SU-DHL-6 (cell line): ENCODE results near the gene PRRG2.

Experiments used
- H2AFZ ChIP-seq: fragments of 200-600 bp; sonication (generic); 2 replicates; pipeline ENCODE4 v1.6.1; 2014; ENCODE audit warnings: low read depth, mild to moderate bottlenecking, moderate library complexity, mixed read lengths, antibody characterized with exemption, low read length; ENCODE audit not compliant: severe bottlenecking
- H3F3A ChIP-seq: fragments of 200-600 bp; shearing (Covaris generic); 2 replicates; pipeline ENCODE4 v1.6.0; 2016; ENCODE audit warnings: antibody characterized with exemption, mild to moderate bottlenecking; ENCODE audit not compliant: insufficient read depth
- H3K27ac ChIP-seq: fragments of 200-600 bp; sonication (generic); 2 replicates; pipeline ENCODE4 v1.5.1; 2016; ENCODE audit warnings: low read depth, mild to moderate bottlenecking, low read length, moderate library complexity, mixed read lengths
- H3K27me3 ChIP-seq: fragments of 200-600 bp; sonication (generic), shearing (Covaris generic); 2 replicates; pipeline ENCODE4 v1.6.0; 2014; ENCODE audit warnings: mild to moderate bottlenecking, low read length
- H3K36me3 ChIP-seq: fragments of 200-600 bp; sonication (generic); 2 replicates; pipeline ENCODE4 v1.6.1; 2014; ENCODE audit warnings: mild to moderate bottlenecking, low read length, mixed read lengths
- H3K4me2 ChIP-seq: fragments of 300-600, 200-600 bp; shearing (Covaris generic), sonication (generic); 2 replicates; pipeline ENCODE4 v1.6.0; 2014; ENCODE audit warnings: low read length, low read depth, mild to moderate bottlenecking; ENCODE audit not compliant: poor library complexity, severe bottlenecking
- H3K4me3 ChIP-seq: fragments of 200-600 bp; sonication (generic); 2 replicates; pipeline ENCODE4 v1.5.1; 2014; ENCODE audit warnings: antibody characterized with exemption, low read length, mild to moderate bottlenecking, mixed read lengths; ENCODE audit not compliant: insufficient read depth, poor library complexity, severe bottlenecking
- H3K79me2 ChIP-seq: fragments of 200-600 bp; sonication (generic); 2 replicates; pipeline ENCODE4 v1.6.1; 2014; ENCODE audit warnings: mild to moderate bottlenecking, low read length, moderate library complexity; ENCODE audit not compliant: insufficient read depth
- H3K9ac ChIP-seq: fragments of 200-600 bp; sonication (generic); 2 replicates; pipeline ENCODE4 v1.7.0; 2014; ENCODE audit warnings: mild to moderate bottlenecking, low read length
- H3K9me2 ChIP-seq: fragments of 200-600 bp; sonication (generic); replicated peaks from 2 replicates; pipeline ENCODE4 v1.6.1; 2014; ENCODE audit warnings: low read length; ENCODE audit not compliant: insufficient read depth
- H3K9me3 ChIP-seq: fragments of 200-600 bp; sonication (generic); 2 replicates; pipeline ENCODE4 v1.6.1; 2014; ENCODE audit warnings: low read length, mixed read lengths; ENCODE audit not compliant: insufficient read depth
- H4K20me1 ChIP-seq: fragments of 200-600 bp; sonication (generic); 2 replicates; pipeline ENCODE4 v1.6.1; 2014; ENCODE audit warnings: low read depth, mild to moderate bottlenecking, antibody characterized with exemption, low read length, moderate library complexity, mixed read lengths
- EZH2phosphoT487 ChIP-seq: fragments of 200-600 bp; sonication (generic), shearing (Covaris generic); conservative IDR thresholded peaks from 2 replicates; pipeline ENCODE4 v1.6.1; 2018; ENCODE audit warnings: mild to moderate bottlenecking, antibody characterized with exemption, low read length, moderate library complexity, mixed read lengths
- TF ChIP-seq, protein P1 (sequence below): fragments of 200-600 bp; sonication (generic); IDR thresholded peaks from one replicate; pipeline ENCODE4 v1.5.1; 2017; ENCODE audit warnings: antibody characterized with exemption, mild to moderate bottlenecking, low read length, moderate library complexity; ENCODE audit not compliant: insufficient read depth, poor library complexity, severe bottlenecking

PRRG2 gene

DNA sequence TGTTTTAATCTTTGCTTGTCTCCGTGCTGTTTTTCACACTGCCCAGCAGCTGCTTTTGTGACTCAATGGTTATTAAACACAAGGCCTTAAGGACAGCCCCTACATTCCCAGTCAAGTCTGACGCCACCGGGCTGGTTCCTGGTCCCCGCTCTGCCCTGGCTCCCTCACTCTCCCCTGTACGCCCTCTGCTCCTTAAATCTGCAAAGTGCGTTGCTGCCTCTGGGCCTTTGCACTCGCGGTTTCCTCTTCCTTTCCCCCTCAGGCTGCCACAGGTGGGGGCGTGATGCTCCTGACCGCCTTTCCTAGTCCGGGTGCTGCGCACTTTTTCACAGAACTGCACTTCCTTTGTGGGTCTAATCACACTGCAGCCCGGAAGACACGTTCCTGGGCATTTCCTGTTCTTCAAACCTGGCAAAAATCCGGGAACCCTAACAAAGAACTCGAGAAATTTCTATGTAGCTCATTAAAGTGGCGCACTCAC, 26.4 kb upstream of the PRRG2 start:
- H3K36me3 ChIP-seq = no peaks in the 10 kb centered on the region
- H3K79me2 ChIP-seq = no peaks in the 10 kb centered on the region
- no peaks in the 10 kb centered on the region for H3K9me3 ChIP-seq
- no peaks in the 10 kb centered on the region for H4K20me1 ChIP-seq
- no peak overlapping the region for H3K4me2 ChIP-seq
- no peak overlapping the region for H2AFZ ChIP-seq
- no peak overlapping the region for H3K9ac ChIP-seq
- no peaks in the 10 kb centered on the region for H3K9me2 ChIP-seq
- no peaks in the 10 kb centered on the region for H3K27me3 ChIP-seq
- no peak overlapping the region for H3K27ac ChIP-seq
- H3K4me3 ChIP-seq = no peak overlapping the region
- no peak for TF ChIP-seq EZH2phosphoT487
- TF ChIP-seq, protein P1, sequence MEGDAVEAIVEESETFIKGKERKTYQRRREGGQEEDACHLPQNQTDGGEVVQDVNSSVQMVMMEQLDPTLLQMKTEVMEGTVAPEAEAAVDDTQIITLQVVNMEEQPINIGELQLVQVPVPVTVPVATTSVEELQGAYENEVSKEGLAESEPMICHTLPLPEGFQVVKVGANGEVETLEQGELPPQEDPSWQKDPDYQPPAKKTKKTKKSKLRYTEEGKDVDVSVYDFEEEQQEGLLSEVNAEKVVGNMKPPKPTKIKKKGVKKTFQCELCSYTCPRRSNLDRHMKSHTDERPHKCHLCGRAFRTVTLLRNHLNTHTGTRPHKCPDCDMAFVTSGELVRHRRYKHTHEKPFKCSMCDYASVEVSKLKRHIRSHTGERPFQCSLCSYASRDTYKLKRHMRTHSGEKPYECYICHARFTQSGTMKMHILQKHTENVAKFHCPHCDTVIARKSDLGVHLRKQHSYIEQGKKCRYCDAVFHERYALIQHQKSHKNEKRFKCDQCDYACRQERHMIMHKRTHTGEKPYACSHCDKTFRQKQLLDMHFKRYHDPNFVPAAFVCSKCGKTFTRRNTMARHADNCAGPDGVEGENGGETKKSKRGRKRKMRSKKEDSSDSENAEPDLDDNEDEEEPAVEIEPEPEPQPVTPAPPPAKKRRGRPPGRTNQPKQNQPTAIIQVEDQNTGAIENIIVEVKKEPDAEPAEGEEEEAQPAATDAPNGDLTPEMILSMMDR = no peak
- H3F3A ChIP-seq = no peaks in the 10 kb centered on the region

DNA sequence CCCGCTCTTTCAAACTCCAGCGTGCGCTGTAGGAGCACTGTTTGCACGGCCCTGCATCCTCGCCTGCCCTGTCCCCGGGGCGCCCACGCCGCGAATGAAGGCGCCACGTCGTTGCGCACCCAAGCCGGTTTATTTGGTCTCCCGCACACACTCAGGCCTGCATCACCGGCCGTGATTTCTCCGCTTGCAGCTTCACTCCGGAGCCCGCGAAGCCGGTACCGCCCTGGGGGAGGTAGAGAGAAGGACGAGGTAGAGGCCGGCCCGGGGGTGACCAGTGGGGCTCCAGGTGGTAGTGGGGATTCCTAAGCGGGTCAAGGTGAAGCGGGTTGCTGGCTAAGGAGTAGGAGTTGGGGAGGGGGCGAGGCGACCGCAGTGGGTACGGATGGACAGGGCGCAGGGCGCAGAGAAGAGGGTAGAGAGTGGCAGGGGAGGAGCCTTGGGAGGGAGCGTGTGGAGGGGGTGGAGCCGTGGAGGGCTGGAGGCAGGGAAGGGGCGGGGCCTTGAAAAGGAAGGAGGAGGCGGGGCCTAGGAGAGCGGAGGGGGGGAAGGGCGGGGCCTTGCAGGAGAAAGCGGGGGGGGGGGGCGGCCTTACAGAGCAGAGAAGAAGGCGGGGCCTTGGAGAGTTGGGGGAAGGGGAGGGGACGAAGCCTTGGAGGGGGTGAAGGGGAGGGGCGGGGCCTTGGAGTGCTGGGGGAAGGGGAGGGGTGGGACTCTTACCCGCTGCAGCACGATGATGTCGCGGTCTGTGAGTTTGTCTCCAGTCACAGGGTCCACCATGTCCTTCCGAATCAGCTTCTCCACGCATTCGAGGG, 25.3 kb upstream of the PRRG2 start:
- Histone ChIP-seq H4K20me1 (no peaks in the 10 kb centered on the region), H3K4me3 (no peak overlapping the region), H2AFZ (no peak overlapping the region), H3F3A (no peaks in the 10 kb centered on the region), H3K9me2 (no peaks in the 10 kb centered on the region), H3K9me3 (no peaks in the 10 kb centered on the region), H3K27ac (no peak overlapping the region), H3K36me3 (no peaks in the 10 kb centered on the region), H3K9ac (no peak overlapping the region), H3K4me2 (no peak overlapping the region), H3K79me2 (0 out of 2 replicates have a peak, but pooled peaks cover under 1% of the 10 kb centered on the region), H3K27me3 (no peaks in the 10 kb centered on the region)
- TF ChIP-seq, protein P1 = no peak
- TF ChIP-seq EZH2phosphoT487 = no peak

DNA sequence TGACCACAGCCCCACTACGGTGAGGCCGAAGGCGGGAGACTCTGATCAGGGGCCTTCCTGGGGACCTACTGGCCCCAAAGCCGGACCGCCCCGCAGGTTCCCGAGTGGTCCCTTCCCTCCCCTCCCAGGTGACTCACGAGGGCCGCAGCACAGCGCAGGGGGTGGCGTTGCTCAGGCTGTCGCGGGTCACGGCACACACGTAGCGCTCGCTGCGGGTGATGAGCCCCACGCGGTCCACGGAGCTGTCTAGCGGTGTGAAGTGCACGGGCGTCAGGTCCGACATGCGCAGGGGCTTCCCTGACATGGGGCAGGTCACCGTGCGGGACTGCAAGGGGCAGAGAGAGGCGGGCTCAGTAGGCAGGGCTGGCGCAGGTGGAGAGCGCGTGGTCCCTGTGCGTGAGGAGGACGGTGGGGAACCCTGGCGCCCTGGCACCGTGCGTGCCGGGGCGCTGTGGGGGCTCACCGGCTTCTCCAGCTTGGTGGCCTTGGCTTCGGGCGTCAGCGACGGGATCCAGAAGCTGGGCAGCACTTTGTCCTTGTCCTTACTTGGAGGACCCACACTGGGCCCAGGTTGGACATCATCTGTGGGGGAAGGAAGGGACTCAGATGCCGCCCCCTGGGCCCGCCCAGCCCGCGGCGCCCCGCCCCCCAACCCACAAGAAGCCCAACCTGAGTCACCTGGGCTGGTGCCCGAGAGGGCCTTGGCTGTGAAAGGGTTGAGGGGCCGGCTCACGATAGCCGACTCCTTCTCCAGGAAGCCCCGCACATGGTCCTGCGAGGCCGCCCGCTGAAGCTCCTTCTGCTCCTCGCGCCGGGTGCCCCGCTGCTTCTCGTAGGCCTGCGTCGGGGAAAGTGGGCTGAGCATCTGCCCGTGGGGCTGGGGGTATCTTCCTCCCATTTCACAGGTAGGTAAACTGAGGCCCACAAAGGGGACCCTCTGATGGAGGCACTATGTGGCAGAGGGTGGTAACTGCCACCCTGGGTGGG, 24.4 kb upstream of the PRRG2 start:
- H3K4me2 ChIP-seq = no peak overlapping the region
- H3K9me2 ChIP-seq = no peaks in the 10 kb centered on the region
- H3K36me3 ChIP-seq = no peaks in the 10 kb centered on the region
- TF ChIP-seq, protein P1 = no peak
- no peak for TF ChIP-seq EZH2phosphoT487
- peaks cover 3% of the 10 kb centered on the region; the same call in 1 of the 2 replicates for H3K79me2 ChIP-seq
- no peaks in the 10 kb centered on the region for H3F3A ChIP-seq
- no peak overlapping the region for H3K4me3 ChIP-seq
- no peaks in the 10 kb centered on the region for H3K9me3 ChIP-seq
- H4K20me1 ChIP-seq = no peaks in the 10 kb centered on the region
- H3K27me3 ChIP-seq = no peaks in the 10 kb centered on the region
- no peak overlapping the region for H2AFZ ChIP-seq
- no peak overlapping the region for H3K27ac ChIP-seq
- no peak overlapping the region for H3K9ac ChIP-seq
